NCI-H82 (cell line): Measurements from ENCODE around the gene GBE1.
"Not testable (repeated sequence)": the region's sequence is repeated elsewhere in the genome, so short reads cannot be mapped to it uniquely, and the experiment has no call there.

Experiments
- DNase-seq: peaks from one replicate; lab custom pipeline; 2025; lab: John Stamatoyannopoulos, UW

Gene GBE1

DNA sequence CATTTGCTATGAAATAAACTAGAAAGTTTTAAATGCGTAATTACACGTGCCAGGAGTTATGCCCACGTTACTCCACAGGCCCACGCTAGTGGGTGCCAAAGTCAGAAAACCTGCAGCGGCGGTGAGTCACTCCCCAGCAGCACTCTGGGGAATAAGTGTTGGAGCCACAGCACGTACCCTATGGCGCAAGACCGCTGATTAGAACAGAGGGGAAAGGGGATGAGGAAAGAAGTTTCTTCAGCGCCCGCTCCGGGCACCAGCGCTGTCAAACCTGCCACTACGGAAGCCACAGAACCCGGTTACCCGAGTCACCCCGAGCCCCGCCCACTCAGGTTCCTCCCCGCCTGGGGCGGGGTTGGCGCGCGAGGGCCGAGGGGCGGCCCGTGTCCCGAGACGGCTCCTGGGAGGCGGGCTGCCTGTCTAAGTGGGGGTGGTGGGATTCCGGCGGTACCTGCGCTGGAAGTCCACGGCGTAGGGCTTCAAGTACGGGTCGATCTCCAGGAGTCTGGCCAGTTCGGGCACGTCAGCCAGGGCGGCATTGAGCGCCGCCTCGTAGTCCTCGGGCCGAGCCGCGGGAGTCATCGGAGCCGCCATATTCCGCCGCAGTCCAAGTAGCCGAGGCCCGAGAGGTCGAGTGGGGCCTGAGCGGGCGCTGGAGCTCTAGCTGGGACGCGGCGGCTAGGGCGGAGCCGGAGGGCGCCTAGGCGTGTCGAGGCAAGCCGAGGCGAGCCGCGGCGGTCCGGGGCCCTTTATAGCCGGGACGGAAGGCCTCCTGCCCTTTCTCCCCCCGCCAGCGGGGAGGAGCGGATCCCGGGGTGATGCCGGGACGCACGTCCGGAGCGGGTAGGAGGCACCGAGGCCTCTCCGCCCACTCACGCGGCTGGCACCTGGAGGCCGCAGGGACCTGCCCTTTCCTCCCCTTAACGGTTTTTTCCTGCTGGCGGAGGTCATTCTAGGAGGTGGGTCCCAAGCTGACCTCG, at the start of gene GBE1:
TSS of gene GBE1 (minus strand) at position 722 of the 980 bp plus-strand sequence. CDS start at position 594, 128 bp downstream.
- peak; percentile 91 for DNase-seq

DNA sequence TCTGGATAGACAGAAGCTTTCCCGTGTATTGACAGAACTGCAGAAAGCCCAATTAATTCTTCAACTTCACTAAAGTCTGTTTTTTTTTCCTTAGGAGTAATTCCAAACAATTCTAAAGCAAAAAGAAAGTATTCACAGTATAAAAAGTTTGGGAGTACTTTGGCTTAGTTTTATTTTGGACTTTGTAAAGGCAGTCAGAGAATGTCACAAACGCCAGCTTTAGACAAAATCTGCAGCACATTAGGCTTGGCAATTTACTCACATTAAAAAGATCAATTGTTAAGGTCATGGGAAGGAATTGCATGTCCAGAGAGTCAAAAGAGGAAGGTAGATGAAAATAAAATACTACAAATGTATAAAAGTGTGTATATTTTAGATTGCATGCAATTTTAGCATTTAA, 47.5 kb upstream of the GBE1 start:
- no peak for DNase-seq

DNA sequence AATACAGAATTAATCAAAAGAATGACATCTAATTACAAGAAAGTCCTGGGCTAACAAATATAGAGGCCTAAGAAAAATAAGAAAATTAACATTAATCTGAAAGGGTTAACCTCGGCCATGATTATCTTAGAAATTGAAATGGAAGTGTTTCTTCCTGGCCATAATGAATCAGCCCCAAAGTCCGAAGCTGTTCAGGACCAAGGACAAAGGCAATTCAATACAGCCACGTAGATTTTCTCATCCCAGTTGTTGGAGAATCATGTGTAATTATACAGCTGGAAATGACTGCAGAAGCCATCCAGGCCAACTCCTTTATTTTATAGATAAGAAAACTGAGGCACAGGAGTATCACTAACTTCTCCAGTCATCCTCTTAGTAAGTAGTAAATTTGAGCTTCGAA, 38.0 kb upstream of the GBE1 start:
- no peak for DNase-seq

DNA sequence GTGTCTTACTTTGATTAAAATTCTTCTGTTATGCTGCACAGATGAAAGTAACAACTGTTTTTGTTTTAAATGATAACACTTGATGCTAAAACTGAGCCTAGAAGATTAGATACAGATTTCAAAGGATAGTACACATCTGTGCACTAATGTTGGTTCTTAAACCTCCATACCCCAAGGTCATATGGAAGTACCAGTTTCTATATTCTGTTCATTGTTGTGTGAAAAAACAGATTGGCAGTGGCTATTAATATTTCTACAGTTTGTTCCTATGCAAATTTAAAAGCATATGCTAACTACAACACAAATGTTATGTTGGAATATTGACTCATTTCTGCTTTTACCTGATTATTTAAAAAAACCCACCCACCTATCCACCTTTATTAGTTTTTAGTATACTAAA, 32.0 kb upstream of the GBE1 start:
- no peak for DNase-seq

DNA sequence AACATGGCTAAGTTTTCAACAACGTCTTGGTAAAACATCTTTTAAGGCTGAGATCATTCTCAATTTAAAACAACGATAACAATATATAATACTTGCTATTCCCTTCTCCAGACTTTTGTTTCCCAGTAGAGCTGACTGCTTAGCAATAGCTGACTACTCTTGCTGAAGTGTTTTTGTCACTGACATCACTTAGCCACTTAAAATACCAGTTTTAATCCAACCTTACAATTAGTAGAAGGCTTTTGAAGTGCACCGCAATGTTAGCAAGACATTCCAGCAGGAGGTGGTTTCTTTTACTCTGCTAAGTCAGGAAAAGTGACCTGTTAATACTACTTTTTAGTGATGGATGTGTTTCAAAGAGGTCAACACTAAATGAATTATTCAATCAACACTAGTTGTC, 28.7 kb upstream of the GBE1 start:
- DNase-seq: no peak

DNA sequence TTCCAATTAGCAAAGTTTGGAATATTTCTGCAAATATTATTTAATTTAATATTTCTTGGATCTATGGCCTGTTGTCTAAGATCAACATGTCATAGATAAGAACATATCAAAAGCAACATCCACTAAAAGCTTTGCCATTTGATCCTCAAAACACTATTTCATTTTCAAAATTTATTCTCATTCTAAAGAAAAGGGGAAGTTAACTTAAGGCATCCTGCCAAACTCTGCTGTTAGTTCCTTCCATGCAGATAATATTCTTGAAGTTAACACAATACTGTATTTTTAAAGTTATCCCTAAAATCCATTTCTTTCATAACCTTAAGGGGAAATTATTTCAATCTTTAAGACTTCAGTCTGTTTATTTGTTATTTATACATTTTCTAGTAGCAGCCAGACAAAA, 28.2 kb upstream of the GBE1 start:
- DNase-seq: no peak

DNA sequence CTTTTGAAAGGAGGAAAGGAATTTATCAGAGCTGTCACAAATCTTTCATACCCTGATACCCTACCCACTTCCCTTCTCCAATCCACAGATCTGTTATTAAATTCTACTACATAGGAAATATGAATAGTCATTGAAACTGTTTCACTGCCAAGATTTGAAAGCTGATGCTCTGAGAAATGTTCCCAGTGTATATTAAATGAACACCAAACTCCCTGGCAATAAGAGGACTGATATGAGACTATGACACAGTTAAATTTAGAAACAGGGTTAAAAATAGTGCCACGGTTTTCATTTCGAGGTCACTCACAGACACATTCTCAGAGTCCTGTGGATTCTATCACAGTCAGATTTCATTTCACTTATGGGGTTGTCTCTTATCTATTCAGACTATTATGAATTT, 27.2 kb upstream of the GBE1 start:
- no peak for DNase-seq

DNA sequence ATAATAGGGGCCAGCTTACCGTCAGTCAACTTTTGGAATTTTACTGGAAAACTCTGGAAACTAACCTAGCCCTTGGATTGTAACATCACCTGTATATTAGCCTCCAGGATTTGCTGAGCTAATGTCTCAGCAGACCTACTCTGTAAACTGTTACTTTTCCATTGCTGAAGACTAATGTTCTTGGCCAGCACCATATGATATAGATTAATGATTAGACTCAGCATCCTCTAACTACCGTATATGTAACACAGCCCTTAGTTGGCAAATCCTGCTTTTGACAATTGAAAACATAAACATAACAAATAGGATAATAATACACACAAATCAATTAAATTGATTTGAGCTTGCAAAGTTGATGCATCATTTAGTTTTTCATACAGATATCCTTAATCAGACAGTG, 26.6 kb upstream of the GBE1 start:
- DNase-seq: no peak

DNA sequence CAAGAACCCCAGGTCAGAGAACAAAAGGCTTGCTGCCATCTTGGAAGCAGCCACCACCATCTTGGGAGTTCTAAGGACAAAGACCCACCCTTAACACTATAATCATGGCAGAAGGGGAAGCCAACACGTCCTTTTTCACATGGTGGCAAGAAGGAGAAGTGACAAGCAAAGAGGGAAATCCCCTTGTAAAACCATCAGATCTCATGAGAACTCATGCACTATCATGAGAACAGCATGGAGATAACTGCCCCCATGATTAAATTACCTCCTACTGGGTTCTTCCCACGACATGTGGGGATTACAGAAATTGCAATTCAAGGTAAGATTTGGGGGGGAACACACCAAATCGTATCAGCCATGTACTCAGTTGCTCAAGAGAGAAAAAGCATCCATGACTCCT, 21.1 kb upstream of the GBE1 start:
- no peak for DNase-seq

DNA sequence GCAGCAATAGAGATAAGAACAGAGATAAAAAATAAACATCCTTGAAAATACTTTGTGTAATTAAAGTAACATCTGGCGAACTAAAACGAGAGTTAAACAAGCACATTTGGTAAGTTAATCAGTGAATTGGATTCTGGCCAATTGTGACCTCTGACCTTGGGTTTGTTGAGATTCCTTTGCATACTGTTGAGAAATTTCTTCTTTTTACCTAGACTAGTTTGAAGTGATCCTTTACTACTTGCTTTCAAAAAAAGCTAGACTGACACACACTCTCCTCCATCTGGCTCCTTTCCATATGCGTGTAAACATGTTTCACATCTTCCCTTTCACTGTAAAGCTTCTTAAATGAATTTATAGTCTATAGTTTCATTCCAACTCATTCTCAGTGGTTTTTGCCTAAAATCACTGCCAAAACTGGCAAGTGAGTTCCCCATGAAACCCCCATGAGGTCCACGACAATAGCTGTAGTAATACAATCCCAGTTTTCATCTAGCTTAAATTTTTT, 17.3 kb upstream of the GBE1 start:
- peak; percentile 4 for DNase-seq

DNA sequence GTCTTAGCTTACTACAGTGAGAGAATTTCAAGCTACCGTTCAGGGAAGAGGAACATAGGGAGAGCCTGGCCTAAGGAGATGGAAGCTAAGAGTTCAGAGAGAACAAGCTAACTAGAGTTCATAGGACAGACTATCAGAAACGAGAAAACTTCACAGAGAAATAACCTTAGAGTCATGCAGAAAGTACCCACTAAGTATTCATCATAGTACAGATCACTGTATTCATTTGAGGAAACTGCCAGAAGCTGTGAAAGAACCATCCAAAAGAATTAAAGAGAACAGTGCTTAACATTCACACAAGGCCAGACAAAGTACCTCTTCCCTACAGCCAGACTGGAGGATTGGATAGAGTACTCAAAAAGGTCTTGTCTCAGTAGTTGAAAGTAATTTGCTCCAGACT, 15.2 kb upstream of the GBE1 start:
- DNase-seq: no peak

DNA sequence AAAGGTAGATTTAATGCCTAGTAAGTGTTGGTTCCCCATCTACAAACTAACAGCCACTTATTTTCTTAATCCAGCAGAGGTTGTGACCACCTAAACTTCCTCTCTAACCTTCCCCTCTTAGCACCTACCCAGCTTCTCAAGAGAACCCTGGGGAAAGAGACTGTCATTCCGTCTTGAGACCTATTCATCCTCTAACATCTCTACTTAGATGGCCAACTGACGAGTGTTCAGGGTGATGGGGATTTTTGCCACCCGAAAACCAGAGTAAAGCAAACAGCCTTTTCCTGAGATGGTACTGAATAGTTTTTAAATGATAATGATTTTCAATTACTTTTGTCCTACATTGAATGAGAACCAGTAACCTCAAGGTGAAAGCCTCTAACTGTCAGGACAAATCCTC, 9.3 kb upstream of the GBE1 start:
- DNase-seq: no peak

DNA sequence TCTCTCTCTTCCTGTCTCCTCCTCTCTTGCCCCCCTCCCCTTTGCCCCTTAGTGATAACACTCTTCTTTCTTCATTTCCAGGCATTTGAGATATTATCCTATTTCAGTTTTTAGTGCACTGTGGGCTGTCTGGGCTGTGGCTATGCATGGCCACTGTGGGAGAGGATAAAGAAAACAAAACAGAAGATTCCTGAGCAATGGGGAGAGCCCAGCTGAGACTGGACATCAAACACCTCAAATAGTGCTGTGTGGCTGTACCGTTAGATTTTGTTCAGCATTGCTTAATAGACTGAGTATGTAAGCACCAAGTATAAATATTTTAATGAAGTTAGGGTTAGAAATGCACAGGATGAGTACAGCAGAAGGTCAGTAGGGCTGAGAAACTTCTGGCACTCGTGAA, 7.9 kb upstream of the GBE1 start:
- DNase-seq: no peak

DNA sequence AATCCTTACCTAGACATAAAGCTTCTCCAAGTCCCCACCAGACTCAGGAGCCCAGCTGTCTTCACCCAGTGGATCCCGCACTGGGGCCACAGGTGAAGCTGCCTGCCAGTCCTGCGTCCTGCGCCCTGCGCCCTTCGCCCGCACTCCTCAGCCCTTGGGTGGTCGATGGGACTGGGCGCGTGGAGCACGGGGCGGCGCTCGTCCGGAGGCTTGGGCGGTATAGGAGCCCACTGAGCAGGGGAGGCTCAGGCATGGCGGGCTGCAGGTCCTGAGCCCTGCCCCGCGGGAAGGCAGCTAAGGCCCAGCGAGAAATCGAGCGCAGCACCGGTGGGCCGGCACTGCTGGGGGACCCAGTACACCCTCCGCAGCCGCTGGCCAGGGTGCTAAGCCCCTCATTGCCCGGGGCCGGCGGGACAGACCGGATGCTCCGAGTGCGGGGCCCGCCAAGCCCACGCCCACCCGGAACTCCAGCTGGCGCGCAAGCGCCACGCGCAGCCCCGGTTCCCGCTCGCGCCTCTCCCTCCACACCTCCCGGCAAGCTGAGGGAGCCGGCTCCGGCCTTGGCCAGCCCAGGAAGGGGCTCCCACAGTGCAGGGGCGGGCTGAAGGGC, 5.9 kb upstream of the GBE1 start:
- DNase-seq: not testable (repeated sequence)

DNA sequence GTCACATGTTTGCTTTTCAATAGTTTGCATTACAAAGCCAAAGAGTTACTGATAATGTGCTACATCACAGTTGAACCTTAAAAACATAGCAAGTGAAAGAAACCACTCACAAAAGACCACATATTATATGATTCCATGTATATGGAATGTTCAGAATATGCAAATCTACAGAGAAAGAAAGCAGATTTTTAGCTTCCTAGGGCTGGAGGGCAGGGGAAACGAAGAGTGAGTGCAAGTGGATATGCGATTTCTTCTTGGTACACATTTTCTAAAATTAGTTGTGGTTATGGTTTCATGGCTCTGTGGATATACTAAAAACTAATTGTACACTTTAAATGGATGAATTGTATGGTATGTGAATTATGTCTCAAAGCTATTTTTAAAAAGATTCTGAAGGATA, 4.0 kb upstream of the GBE1 start:
- no peak for DNase-seq

DNA sequence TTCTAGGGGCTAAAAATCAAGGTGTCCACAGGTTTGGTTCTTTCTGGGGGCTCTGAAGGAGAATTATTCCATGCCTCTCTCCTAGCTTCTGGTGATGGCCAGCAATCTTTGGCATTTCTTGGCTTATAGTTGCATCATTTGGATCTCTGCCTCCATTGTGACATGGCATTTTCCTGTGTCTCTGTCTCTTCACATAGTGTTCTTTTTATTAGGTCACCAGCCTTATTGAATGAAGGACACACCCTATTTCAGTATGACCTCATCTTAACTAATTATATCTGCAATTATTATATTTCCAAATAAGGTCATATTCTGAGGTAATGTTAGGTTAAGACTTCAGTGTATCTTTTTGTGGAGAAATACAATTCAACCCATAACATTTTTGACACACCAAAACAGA, 3.2 kb upstream of the GBE1 start:
- DNase-seq: no peak

DNA sequence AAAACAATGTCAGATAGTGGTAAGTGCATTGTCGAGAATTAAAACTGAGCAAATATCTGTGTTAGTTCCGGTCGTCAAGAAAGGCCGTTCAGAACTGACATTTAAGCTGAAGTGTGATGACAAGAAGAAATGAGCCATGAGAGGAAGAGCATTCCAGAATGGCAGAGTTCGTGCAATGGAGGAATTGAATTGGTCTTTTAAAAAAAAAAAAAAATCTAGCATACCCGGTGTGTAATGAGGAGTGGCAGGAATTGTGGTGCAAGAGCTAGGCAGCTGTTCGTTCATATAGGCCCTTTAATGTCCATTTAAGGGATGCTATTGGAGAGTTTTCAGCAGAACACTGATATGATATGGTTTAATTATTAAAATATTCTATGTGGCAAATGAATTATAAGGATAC, 2.6 kb upstream of the GBE1 start:
- no peak for DNase-seq

DNA sequence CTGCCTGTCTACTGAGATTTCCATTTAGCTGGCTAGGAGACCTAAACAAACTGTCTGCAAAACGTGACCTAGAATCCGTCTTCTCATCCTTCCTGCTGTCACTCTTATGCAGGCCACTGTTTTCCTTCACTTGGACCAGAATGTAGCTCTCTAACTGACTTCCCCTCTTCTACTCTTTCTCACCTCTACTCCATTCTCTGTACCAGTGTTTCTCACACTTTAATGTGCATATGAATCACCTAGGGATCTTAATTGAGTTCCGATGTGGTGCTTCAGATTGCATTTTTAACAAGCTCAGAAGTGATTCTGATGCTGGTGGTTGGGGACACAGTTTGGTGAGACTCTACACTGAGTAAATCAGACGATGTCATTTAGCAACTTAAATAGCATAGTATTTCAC, 1.6 kb upstream of the GBE1 start:
- DNase-seq: no peak

DNA sequence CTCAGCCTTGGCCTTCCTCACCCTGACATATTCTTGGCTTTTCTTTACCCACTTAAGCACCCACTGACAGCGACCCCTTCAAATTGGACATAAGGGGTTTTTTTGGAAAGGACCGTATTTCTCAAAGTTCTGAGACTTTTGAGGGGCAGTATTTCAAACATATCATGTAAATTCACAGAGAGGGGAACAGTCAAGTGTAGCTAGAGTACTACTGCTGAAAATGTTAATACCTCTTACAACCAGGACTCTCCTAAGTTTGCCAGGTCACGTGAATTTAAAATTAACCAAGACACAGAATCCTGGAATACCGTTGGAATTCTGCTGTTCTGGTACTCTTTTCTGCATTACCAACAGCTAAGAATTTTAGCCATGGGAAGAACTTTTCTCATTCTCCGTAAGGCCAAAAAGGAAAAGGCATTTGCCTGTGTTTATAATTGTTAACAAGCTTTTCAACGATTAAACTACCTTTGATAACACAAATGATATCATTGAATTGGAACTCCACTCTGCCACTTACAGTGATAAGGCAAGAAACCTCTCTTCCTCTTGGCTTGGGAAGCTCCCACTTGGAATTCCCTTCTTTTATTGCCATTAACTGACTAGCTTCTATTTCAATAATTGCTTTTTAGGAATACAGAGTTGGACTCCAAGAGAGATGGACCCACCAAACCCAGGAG, 597 bp upstream of the GBE1 start:
- no peak for DNase-seq

DNA sequence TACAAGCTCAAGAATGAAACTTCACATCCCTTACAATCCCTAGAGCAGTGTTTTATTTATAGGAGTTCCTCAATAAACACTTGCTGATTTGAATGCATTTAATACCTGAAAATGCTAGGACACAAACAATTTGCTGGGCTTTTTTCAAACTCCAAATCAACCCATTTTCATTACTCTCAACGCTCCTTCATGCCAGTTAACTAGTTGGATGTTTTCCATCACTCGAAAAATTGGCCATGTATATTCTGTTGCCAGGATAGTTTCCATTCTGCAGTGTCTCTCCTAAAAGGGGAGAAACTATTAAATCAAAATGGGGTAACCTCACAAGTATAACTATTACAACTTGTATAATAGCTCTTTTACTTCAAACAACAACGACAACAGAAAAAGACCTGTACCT, 1.2 kb downstream of the GBE1 start:
- no peak for DNase-seq

DNA sequence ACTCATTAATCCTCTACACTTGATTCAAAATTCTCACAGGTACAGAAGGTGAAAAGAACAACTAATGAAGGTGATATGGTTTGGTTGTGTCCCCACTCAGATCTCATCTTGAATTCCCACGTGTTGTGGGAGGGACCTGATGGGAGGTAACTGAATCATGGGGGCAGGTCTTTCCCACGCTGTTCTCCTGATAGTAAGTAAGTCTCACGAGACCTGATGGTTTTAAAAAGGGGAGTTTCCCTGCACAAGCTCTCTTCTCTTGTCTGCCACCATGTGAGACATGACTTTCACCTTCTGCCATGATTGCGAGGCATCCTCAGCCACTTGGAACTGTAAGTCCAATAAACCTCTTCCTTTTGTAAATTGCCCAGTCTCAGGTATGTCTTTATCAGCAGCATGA, 2.7 kb downstream of the GBE1 start:
- DNase-seq: not testable (repeated sequence)

DNA sequence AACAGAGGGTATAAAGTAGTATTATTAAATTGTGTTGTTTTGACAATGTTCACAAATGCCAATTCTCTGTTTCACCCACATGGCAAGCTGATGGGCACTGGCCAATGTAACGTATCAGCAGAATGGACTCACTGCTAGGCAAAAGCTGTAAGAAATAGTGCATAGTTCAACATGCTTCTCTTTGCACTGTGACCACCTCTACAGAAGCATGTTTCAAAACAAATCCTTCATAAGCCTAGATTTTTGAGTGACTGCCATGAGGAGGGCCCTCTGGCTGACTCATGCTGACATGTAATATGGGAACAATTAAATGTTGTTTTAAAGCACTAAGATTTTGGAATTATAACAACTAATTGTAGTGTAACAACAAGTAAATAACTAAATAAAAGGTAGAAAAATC, 3.2 kb downstream of the GBE1 start:
- DNase-seq: no peak
